ENCODE data around the gene B4GALNT3. TPM values are rescaled to one million over a fixed set of nuclear protein-coding genes. Genes with fewer than 3 reads are reported as not detected.

The B4GALNT3 gene
- total RNA-seq, 1 experiment from 2014 or later: 23.3 TPM

DNA sequence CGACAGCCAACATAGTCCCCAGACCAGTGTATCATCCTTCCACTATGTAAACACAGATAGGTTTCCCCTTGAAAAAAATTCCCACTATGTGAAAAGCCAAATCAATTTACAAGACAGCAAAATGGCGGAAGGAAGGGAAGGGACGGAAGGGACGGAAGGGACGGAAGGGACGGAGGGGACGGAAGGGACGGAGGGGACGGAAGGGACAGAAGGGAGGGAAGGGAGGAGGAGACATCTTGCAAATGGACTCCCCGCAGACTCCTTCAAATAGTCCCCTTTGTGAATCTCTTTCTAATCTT is 128.2 kb downstream of the B4GALNT3 start:
- H4K91ac ChIP-seq (ENCODE audit: insufficient read length, low read depth, low read length): no peak overlapping the region
- no CpG with 5 or more reads among the region's 10 CpGs for WGBS (ENCODE audit: extremely low coverage, insufficient read length, low lambda C conversion rate)
- no peak overlapping the region for H2BK20ac ChIP-seq (ENCODE audit: low read depth, low read length, poor library complexity, severe bottlenecking)
- no peak overlapping the region for H3K18ac ChIP-seq (ENCODE audit: insufficient read length, low read depth, low read length)
- H3K23ac ChIP-seq (ENCODE audit: insufficient read length, low read depth, low read length): no peak overlapping the region
- H3K79me2 ChIP-seq (ENCODE audit: insufficient read depth, low read length): no peaks in the 10 kb centered on the region
- no peaks in the 10 kb centered on the region for H3K9me3 ChIP-seq (ENCODE audit: control insufficient read depth, low read depth, low read length)
- no peak overlapping the region for H4K8ac ChIP-seq (replicated peaks; ENCODE audit: insufficient read length, low read depth, low read length)
- no peak overlapping the region for H2BK12ac ChIP-seq (ENCODE audit: insufficient read length, low read depth, low read length)
- no peak overlapping the region for H3K27ac ChIP-seq (ENCODE audit: insufficient read length, low read depth, low read length)
- H3K4me3 Mint-ChIP-seq: no peak overlapping the region
- no peaks in the 10 kb centered on the region; a peak in 3 of 5 replicates for H3K9me3 Mint-ChIP-seq
- H3K4ac ChIP-seq (ENCODE audit: low read depth, low read length): no peak overlapping the region
- H3K9ac ChIP-seq (ENCODE audit: extremely low read depth, insufficient read length, low read length): no peak overlapping the region
- H2BK15ac ChIP-seq (ENCODE audit: low read depth, low read length): no peak overlapping the region
- H3K56ac ChIP-seq (ENCODE audit: insufficient read length, low read depth, low read length): no peak overlapping the region
- H3K79me1 ChIP-seq (ENCODE audit: insufficient read depth, low read depth, low read length, poor library complexity, severe bottlenecking): no peaks in the 10 kb centered on the region
- H4K5ac ChIP-seq (ENCODE audit: insufficient read length, low read depth, low read length): no peak overlapping the region
- no peaks in the 10 kb centered on the region for H3K4me1 ChIP-seq (ENCODE audit: insufficient read depth, low read length)
- peaks cover 6% of the 10 kb centered on the region for H3K27me3 Mint-ChIP-seq (ENCODE audit: low read depth)
- no peak overlapping the region for H3T11ph ChIP-seq (ENCODE audit: low read length)
- no peaks in the 10 kb centered on the region for H4K20me1 ChIP-seq (ENCODE audit: control insufficient read depth, insufficient read depth, insufficient read length)
- H2BK120ac ChIP-seq (ENCODE audit: low read depth, low read length, poor library complexity, severe bottlenecking): no peak overlapping the region
- no peak overlapping the region for H2AFZ ChIP-seq (ENCODE audit: low read length)
- no peak overlapping the region; a peak in 1 of 7 replicates for H3K27ac Mint-ChIP-seq
- H2BK5ac ChIP-seq (ENCODE audit: insufficient read length, low read length): no peak overlapping the region
- no peak overlapping the region for H3K4me2 ChIP-seq (ENCODE audit: insufficient read depth, insufficient read length, low read length)
- H3K36me3 Mint-ChIP-seq (ENCODE audit: insufficient read depth in 1 of 3, low read depth in 3 of 3): no peaks in the 10 kb centered on the region
- no peaks in the 10 kb centered on the region for H3K27me3 ChIP-seq (ENCODE audit: insufficient read depth, low read length)
- no peak overlapping the region for H3K14ac ChIP-seq (ENCODE audit: insufficient read depth, low read length)
- TF ChIP-seq, protein P1, sequence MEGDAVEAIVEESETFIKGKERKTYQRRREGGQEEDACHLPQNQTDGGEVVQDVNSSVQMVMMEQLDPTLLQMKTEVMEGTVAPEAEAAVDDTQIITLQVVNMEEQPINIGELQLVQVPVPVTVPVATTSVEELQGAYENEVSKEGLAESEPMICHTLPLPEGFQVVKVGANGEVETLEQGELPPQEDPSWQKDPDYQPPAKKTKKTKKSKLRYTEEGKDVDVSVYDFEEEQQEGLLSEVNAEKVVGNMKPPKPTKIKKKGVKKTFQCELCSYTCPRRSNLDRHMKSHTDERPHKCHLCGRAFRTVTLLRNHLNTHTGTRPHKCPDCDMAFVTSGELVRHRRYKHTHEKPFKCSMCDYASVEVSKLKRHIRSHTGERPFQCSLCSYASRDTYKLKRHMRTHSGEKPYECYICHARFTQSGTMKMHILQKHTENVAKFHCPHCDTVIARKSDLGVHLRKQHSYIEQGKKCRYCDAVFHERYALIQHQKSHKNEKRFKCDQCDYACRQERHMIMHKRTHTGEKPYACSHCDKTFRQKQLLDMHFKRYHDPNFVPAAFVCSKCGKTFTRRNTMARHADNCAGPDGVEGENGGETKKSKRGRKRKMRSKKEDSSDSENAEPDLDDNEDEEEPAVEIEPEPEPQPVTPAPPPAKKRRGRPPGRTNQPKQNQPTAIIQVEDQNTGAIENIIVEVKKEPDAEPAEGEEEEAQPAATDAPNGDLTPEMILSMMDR (conservative IDR thresholded peaks at IDR 0.05): no peak
- DNase-seq: no peak
- H3K23me2 ChIP-seq (ENCODE audit: insufficient read length, low read depth, low read length, poor library complexity, severe bottlenecking): no peaks in the 10 kb centered on the region
- no peak overlapping the region for H2AK5ac ChIP-seq (ENCODE audit: insufficient read length, low read length)
- 0 out of 4 replicates have a peak, but pooled peaks cover 0 to 4% of the 10 kb centered on the region in 2 experiments for H3K4me1 Mint-ChIP-seq

Measured in H9 (cell line).